GM18867 (cell line): Measurements from ENCODE around the gene FGF10.
A peak's percentile ranks its signal among the peaks of the same experiment; 100 is the strongest.

Experiments used
- ATAC-seq: cut with Tn5 transposase; IDR thresholded peaks from one replicate; pipeline ENCODE4 v1.9.1; 2021; ENCODE audit warnings: mild to moderate bottlenecking, moderate library complexity; ENCODE audit not compliant: unreplicated experiment

The FGF10 gene

GRCh38 chr5:44358421-44358820, 30.8 kb downstream of the FGF10 start:
- no peak for ATAC-seq

GRCh38 chr5:44356231-44356630, 33.0 kb downstream of the FGF10 start:
- ATAC-seq = no peak

DNA sequence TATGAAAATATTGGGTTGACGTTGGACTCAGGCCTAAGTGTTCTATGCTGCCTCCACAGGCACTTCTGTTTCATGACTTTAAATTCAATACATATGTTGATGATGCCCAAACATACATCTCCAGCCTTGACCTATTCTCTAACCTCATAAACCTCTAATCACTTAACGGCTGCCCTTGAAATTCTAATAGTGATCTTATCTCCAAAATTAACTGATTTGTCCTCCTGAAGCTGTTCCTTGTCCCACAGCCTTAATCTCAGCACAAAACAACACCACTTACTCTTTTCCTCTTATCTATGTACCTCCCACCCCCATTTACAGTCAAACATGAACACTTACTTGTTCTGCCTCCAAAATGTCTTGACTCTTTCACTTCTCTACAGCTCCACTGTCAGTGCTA, 43.3 kb downstream of the FGF10 start:
- ATAC-seq = no peak

- peak; percentile 68 for ATAC-seq
Measured at GRCh38 chr5:44336708-44337107, 52.5 kb downstream of the FGF10 start.

DNA sequence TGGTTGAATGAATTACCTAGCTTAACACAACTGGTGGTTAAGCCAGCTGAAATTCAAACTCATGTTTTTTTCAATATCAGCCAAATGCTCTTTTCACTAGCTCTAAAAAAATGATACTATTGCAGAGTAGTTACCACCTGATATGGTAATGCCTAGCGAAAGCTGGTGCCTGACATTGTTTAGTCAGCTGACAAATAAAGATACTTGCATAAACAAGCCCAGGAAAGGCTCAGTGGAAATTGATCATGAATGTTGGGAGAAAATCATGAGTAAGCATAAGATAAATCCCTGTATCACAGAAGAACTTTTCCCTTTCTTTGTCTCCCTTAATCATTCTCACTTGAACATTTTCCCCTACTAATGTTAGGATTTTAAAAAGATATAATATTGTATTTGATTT, 54.6 kb downstream of the FGF10 start:
- ATAC-seq = no peak

GRCh38 chr5:44332285-44332971, 56.8 kb downstream of the FGF10 start:
- ATAC-seq = peak; percentile 75

DNA sequence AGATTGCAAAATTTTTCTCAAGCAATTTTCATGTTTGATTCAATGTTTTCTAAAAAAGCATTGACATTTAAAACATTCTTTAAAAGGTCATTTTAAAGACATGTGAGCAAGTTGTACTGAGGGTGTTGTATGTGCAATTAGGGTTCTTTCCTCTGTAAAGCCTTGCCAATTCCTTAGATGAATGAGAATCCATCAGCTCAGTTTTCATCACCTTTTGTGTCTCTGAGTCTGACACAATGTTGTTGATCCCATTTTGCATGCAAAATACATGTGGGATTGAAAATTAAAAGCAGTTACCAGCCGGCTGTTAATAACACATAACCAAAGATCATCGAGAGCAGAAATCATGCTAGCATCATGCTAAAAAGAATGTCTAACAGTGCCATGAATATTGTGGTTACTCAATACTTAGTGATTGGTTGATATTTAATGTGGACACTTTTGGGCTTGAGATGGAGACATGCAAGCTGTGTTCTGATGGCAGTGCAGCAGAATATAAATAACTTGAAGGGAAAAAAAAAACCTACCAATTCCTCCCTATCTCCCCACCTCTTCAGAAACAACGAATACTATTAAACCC, 57.7 kb downstream of the FGF10 start:
- ATAC-seq = no peak

- ATAC-seq = no peak
Measured at GRCh38 chr5:44329716-44330115, 59.5 kb downstream of the FGF10 start.

- no peak for ATAC-seq
Measured at GRCh38 chr5:44321144-44321725, 68.0 kb downstream of the FGF10 start.

DNA sequence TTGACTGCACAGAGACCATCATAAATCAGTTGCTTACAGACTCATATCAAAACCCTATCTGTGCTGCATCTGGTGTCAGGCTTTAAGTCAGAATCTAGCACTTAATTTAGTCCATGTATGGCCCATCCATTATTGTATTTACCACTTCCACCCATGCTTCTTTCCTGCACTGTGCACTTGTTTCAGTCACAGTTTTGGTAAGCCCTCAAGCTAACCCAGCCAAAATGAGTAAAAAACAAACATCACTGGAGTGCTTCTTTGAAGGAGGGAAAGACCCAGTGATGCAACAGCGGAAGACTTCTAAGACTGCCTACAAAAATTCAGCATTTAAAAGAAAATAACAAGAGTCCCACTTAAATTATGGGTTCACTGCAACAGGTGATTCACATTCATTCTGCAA, 69.0 kb downstream of the FGF10 start:
- no peak for ATAC-seq

DNA sequence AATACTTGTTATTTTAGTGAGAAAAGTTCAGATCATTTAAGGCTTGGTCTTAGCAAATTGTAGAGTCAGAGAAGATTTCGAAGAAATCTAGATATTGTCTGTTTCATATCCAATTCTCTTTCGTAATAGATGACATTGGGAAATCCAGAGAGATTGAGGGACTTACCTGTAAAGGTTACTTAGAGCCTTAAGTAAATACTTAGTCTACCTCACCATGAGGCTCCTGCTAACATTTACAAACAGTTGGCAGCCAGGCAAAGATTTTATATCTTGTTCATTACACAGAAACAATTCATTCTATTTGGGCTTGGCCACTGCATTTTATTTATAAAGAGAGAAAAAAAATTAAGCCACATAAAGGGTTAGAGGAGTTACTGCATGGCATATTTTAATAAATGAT, 70.3 kb downstream of the FGF10 start:
- no peak for ATAC-seq

GRCh38 chr5:44312374-44312773, 76.8 kb downstream of the FGF10 start:
- ATAC-seq = no peak

- ATAC-seq = no peak
Measured at GRCh38 chr5:44300551-44300950, 88.7 kb downstream of the FGF10 start.

- no peak for ATAC-seq
Measured at GRCh38 chr5:44299394-44299793, 89.8 kb downstream of the FGF10 start.

- ATAC-seq = no peak
Measured at GRCh38 chr5:44294516-44294915, 94.7 kb downstream of the FGF10 start.

DNA sequence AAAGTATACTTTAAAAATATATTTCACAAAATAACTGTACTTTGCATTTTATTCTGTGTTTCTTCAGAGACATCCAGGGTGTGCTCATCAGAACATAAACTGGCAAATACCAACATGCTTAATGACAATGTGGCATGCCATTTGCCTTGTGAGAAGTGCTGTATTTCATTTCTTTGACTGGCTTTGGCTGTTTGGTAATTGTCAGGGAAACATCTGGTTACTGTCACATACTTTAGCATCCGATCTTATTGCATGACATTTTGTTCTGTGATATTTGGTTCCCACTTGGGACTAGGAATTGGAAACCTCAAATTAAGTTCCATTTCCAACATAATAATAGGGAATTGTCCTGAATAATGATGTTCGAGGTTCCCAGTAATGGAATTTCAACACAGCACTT, 96.5 kb downstream of the FGF10 start:
- no peak for ATAC-seq

GRCh38 chr5:44278469-44278868, 110.8 kb downstream of the FGF10 start:
- no peak for ATAC-seq

- no peak for ATAC-seq
Measured at GRCh38 chr5:44275908-44276307, 113.3 kb downstream of the FGF10 start.

- no peak for ATAC-seq
Measured at GRCh38 chr5:44275329-44275728, 113.9 kb downstream of the FGF10 start.

DNA sequence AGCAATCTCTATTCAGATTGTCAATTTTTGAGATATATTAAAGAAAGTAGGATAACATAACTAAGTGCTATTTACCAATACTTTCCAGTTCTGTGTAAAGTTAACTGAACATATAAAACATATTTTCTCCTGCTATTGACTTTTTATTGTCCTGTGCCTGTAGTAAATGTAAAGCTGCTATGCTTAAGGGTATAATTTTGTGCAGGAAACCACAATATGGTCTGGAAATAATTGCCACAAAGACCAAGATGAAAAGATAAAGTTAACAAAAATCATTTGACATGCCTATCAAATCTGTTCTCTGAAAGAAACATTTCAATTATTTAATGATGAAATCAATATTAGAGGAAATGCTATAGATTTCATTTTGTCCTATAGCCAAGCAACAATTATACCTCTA, 121.3 kb downstream of the FGF10 start:
- no peak for ATAC-seq

DNA sequence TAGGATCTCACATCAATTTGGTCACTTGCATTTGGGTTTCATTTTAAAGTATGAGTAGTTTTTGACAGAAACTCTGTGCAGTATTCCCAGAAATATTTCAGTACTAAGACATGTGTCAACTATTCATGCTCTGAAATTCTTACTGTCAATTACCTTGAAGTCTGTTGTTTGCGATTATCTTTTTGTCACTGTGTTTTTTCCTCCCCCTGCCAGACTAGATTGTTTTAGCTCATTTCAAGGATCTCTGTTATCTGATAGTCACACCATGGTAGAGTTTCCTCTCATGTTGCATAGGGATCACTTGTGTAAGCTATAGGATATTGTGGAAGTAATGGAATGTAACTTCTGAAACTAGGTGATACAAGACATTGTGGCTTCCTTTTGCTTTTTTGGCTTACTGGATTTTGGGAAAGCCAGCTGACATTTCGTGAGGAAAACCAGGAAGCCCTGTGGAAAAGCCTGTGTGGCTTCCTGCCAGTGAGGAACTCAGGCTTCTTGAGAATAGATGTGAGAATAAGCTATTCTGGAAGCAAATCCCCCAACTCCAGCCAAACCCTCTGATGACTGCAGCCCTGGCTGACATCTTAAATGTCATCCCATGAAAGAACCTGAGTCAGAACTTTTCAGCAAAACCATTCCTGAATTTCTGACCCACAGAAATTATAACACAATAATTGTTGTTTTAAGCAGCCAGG, 122.2 kb downstream of the FGF10 start:
- ATAC-seq = no peak

DNA sequence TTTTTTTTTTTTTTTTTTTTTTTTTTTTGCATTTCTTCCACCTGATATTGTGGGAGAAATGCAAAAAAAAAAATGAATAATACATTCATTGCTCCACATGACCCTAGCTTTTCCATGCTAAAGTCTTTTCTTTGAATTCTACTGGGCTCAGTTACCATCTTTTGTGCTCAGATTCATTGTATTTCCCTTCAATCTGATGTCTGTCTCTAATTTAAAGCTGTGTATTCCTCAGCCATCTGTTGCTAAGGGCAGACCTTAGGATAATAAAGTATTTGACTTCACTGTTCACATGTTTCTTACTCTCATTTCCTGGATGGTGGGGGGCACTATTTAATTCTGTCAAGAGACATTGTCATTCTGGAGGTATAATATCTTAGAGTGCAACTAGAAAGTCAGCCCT, 123.5 kb downstream of the FGF10 start:
- no peak for ATAC-seq
